GM12892 (cell line): ENCODE results near the gene CHST3.

ENCODE experiments used
- POLR2A ChIP-seq: IDR thresholded peaks from 2 replicates; pipeline ENCODE4 v1.6.1; 2011; ENCODE audit warnings: low read depth, low read length, control low read depth
- POLR2AphosphoS5 ChIP-seq: IDR thresholded peaks from 2 replicates; pipeline ENCODE4 v1.6.1; 2011; ENCODE audit warnings: low read depth, low read length, control low read depth

- TF ChIP-seq POLR2AphosphoS5 (no peak), POLR2A (no peak)
Measured at GRCh38 chr10:72053690-72054089, 89.5 kb downstream of the CHST3 start.
